HepG2 (cell line): Measurements from ENCODE around the gene BCL2L2. TPM values are rescaled to one million over a fixed set of nuclear protein-coding genes. Genes with fewer than 3 reads are reported as not detected.

ENCODE experiments used
- AKAP8 ChIP-seq: sonication (generic); formaldehyde crosslinking; IDR thresholded peaks from 2 replicates; pipeline ENCODE4 v1.5.1; 2020; ENCODE audit warnings: mild to moderate bottlenecking, missing genetic modification reagents
- ATAD3A ChIP-seq: sonication (generic); formaldehyde crosslinking; IDR thresholded peaks from 2 replicates; pipeline ENCODE4 v1.4.0; 2020; ENCODE audit warnings: missing genetic modification reagents
- HDAC1 ChIP-seq: sonication (generic); formaldehyde crosslinking; IDR thresholded peaks from 2 replicates; pipeline ENCODE4 v1.5.1; 2020; ENCODE audit warnings: mild to moderate bottlenecking, missing genetic modification reagents
- KDM1A ChIP-seq: IDR thresholded peaks from 2 replicates; pipeline ENCODE4 v1.6.1; 2016; ENCODE audit warnings: missing compliant biosample characterization
- KDM5B ChIP-seq: sonication (generic); formaldehyde crosslinking; IDR thresholded peaks from 2 replicates; pipeline ENCODE4 v1.4.0; 2020; ENCODE audit warnings: missing genetic modification reagents, mild to moderate bottlenecking, borderline replicate concordance
- KLF9 ChIP-seq: IDR thresholded peaks from 2 replicates; pipeline ENCODE4 v1.6.1; 2016; ENCODE audit warnings: low read depth
- MAZ ChIP-seq, 2 experiments: sonication (generic) in 1 of 2; formaldehyde crosslinking in 1 of 2; IDR thresholded peaks; 2 replicates each; pipeline versions ENCODE4 v1.5.0 to v1.6.1; 2012 to 2020; ENCODE audit warnings: low read depth in 2 of 2, mild to moderate bottlenecking in 2 of 2, borderline replicate concordance in 1 of 2, improper control_type of control experiment in 1 of 2, low read length in 1 of 2, missing genetic modification reagents in 1 of 2, moderate library complexity in 1 of 2
- MTF2 ChIP-seq: sonication (generic); formaldehyde crosslinking; IDR thresholded peaks from 2 replicates; pipeline ENCODE4 v1.5.0; 2020; ENCODE audit warnings: missing genetic modification reagents, borderline replicate concordance
- PPARG ChIP-seq: conservative IDR thresholded peaks from 2 replicates; pipeline ENCODE4 v1.6.1; 2016; ENCODE audit warnings: missing biosample characterization, missing genetic modification reagents
- TCF7 ChIP-seq: sonication (generic); IDR thresholded peaks from 2 replicates; pipeline ENCODE4 v1.6.1; 2016; ENCODE audit warnings: antibody characterized with exemption, low read depth
- TGIF2 ChIP-seq: IDR thresholded peaks from 2 replicates; pipeline ENCODE4 v1.6.1; 2016; ENCODE audit warnings: control low read depth, missing compliant biosample characterization
- TOPORS ChIP-seq: sonication (generic); formaldehyde crosslinking; IDR thresholded peaks from 2 replicates; pipeline ENCODE4 v1.8.0; 2023; ENCODE audit warnings: mild to moderate bottlenecking, missing genetic modification reagents
- ZNF333 ChIP-seq: sonication (generic); formaldehyde crosslinking; IDR thresholded peaks from 2 replicates; pipeline ENCODE4 v1.4.0; 2020; ENCODE audit warnings: mild to moderate bottlenecking, missing genetic modification reagents, borderline replicate concordance
- ZNF441 ChIP-seq: sonication (generic); formaldehyde crosslinking; IDR thresholded peaks from 2 replicates; pipeline ENCODE4 v1.7.0; 2021; ENCODE audit warnings: missing genetic modification reagents, borderline replicate concordance
- ZNF563 ChIP-seq: sonication (generic); formaldehyde crosslinking; IDR thresholded peaks from 2 replicates; pipeline ENCODE4 v1.8.0; 2022; ENCODE audit warnings: mild to moderate bottlenecking, moderate library complexity, missing genetic modification reagents
- polyA plus RNA-seq, 8 experiments: library from polyadenylated mRNA; depleted of rRNA in 3 of 8; stranded (reverse) in 7 of 8; unstranded in 1 of 8; fragments of >200 nt; fragmentation: Illumina TruSeq in 4 of 8; extraction: Trizol in 4 of 8; gene quantifications; 2 replicates each; pipeline versions ENCODE4 v1.2.1 to v1.2.3, GENCODE V29; 2011 to 2016; ENCODE audit warnings: low read depth in 4 of 8, missing spikeins in 1 of 8, mixed read lengths in 1 of 8; ENCODE audit not compliant: insufficient read depth in 1 of 8
- total RNA-seq, 5 experiments: library from RNA; depleted of rRNA; stranded (reverse); fragments of >200 nt; fragmentation: Illumina TruSeq; extraction: Trizol; gene quantifications; 2 replicates each; pipeline ENCODE4 v1.2.3, GENCODE V29; 2016; ENCODE audit warnings: low read depth in 1 of 5
- TF ChIP-seq, protein P1 (sequence below): sonication (generic); formaldehyde crosslinking; IDR thresholded peaks from 2 replicates; pipeline ENCODE4 v1.4.0; 2020; ENCODE audit warnings: missing genetic modification reagents
- TF ChIP-seq, protein P2 (sequence below): IDR thresholded peaks from 2 replicates; pipeline ENCODE4 v1.6.1; 2016; ENCODE audit warnings: missing compliant biosample characterization, missing genetic modification reagents, borderline replicate concordance
- TF ChIP-seq, protein P3 (sequence below): sonication (generic); formaldehyde crosslinking; IDR thresholded peaks from 2 replicates; pipeline ENCODE4 v1.8.0; 2022; ENCODE audit warnings: mild to moderate bottlenecking, missing genetic modification reagents, borderline replicate concordance
- TF ChIP-seq, protein P4 (sequence below): IDR thresholded peaks from 2 replicates; pipeline ENCODE4 v1.6.1; 2016; ENCODE audit warnings: low read depth, control low read depth
- TF ChIP-seq, protein P5 (sequence below): IDR thresholded peaks from 2 replicates; pipeline ENCODE4 v1.6.1; 2016; ENCODE audit warnings: missing compliant biosample characterization, missing genetic modification reagents, borderline replicate concordance

Gene BCL2L2
- total and polyA plus RNA-seq, 2 of the 13 experiments (the other 11 are each of a cell fraction or from before 2014, with no cell fraction given), result 28.1 to 49.8 TPM

DNA sequence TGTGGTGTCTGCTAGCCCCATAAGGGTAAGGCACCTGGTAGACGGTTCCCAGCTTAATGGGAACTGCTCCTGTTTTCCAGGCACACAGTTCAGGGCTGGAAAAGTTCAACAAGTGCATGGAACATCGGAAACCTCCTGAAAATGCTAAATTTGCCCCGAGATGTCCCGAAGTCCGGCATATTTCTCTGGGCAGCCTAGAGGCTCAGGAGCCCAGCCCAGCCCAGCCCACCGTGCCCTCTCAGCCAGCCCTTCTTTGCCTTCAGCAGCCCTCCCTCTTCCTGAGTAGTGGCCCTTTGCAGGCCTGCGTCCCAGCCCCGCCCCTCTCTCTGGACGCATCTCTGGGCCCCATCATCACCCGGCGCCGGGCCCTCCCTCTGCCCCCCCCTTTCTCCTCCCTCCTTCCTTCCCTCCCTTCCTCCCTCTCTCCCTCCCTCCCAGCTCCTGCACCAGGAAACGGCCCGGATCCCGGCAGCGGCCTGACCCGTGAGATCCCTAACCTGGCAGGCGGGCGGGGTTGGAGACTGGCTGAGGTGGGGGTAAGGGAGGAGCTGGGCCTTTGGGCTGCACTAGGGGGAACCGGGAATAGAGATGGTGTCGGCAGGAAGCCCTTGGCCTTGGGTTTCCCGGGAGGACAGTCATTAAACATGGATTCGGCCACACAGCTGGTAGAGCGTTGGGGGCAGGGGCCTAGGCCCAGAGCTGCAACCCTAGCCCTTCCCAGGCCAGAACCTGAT lies at the start of gene BCL2L2 (continued):
- TF ChIP-seq, protein P1, sequence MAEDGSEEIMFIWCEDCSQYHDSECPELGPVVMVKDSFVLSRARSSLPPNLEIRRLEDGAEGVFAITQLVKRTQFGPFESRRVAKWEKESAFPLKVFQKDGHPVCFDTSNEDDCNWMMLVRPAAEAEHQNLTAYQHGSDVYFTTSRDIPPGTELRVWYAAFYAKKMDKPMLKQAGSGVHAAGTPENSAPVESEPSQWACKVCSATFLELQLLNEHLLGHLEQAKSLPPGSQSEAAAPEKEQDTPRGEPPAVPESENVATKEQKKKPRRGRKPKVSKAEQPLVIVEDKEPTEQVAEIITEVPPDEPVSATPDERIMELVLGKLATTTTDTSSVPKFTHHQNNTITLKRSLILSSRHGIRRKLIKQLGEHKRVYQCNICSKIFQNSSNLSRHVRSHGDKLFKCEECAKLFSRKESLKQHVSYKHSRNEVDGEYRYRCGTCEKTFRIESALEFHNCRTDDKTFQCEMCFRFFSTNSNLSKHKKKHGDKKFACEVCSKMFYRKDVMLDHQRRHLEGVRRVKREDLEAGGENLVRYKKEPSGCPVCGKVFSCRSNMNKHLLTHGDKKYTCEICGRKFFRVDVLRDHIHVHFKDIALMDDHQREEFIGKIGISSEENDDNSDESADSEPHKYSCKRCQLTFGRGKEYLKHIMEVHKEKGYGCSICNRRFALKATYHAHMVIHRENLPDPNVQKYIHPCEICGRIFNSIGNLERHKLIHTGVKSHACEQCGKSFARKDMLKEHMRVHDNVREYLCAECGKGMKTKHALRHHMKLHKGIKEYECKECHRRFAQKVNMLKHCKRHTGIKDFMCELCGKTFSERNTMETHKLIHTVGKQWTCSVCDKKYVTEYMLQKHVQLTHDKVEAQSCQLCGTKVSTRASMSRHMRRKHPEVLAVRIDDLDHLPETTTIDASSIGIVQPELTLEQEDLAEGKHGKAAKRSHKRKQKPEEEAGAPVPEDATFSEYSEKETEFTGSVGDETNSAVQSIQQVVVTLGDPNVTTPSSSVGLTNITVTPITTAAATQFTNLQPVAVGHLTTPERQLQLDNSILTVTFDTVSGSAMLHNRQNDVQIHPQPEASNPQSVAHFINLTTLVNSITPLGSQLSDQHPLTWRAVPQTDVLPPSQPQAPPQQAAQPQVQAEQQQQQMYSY (CRISPR knock-in tag), result 0 out of 2 replicates have a peak, but pooled peaks have one; percentile 10
- TF ChIP-seq ZNF563 (CRISPR knock-in tag), result peak; percentile 97
- TF ChIP-seq AKAP8 (CRISPR knock-in tag), result no peak; the same call in 1 of the 2 replicates
- TF ChIP-seq, protein P2, sequence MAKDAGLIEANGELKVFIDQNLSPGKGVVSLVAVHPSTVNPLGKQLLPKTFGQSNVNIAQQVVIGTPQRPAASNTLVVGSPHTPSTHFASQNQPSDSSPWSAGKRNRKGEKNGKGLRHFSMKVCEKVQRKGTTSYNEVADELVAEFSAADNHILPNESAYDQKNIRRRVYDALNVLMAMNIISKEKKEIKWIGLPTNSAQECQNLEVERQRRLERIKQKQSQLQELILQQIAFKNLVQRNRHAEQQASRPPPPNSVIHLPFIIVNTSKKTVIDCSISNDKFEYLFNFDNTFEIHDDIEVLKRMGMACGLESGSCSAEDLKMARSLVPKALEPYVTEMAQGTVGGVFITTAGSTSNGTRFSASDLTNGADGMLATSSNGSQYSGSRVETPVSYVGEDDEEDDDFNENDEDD, result peak; percentile 7
- peak; percentile 63; the same call in 1 of the 2 replicates for TF ChIP-seq ZNF333 (CRISPR knock-in tag)
- TF ChIP-seq TOPORS, result peak; percentile 81; the same call in 1 of the 2 replicates
- TF ChIP-seq MTF2 (CRISPR knock-in tag), result no peak
- TF ChIP-seq, protein P3, sequence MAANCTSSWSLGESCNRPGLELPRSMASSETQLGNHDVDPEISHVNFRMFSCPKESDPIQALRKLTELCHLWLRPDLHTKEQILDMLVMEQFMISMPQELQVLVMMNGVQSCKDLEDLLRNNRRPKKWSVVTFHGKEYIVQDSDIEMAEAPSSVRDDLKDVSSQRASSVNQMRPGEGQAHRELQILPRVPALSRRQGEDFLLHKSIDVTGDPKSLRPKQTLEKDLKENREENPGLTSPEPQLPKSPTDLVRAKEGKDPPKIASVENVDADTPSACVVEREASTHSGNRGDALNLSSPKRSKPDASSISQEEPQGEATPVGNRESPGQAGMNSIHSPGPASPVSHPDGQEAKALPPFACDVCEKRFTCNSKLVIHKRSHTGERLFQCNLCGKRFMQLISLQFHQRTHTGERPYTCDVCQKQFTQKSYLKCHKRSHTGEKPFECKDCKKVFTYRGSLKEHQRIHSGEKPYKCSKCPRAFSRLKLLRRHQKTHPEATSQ, result peak; percentile 92; the same call in 1 of the 2 replicates
- TF ChIP-seq, protein P4, sequence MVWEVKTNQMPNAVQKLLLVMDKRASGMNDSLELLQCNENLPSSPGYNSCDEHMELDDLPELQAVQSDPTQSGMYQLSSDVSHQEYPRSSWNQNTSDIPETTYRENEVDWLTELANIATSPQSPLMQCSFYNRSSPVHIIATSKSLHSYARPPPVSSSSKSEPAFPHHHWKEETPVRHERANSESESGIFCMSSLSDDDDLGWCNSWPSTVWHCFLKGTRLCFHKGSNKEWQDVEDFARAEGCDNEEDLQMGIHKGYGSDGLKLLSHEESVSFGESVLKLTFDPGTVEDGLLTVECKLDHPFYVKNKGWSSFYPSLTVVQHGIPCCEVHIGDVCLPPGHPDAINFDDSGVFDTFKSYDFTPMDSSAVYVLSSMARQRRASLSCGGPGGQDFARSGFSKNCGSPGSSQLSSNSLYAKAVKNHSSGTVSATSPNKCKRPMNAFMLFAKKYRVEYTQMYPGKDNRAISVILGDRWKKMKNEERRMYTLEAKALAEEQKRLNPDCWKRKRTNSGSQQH (CRISPR knock-in tag), result peak; percentile 92
- TF ChIP-seq ATAD3A, result peak; percentile 76; the same call in 1 of the 2 replicates
- peak; percentile 56; the same call in 1 of the 2 replicates for TF ChIP-seq TGIF2
- no peak for TF ChIP-seq HDAC1
- peak; percentile 90 for TF ChIP-seq ZNF441 (CRISPR knock-in tag)
- TF ChIP-seq KDM1A (CRISPR knock-in tag), result peak; percentile 60; the same call in 1 of the 2 replicates
- peak; percentile 99 for TF ChIP-seq KDM5B (CRISPR knock-in tag)
- TF ChIP-seq, protein P5, sequence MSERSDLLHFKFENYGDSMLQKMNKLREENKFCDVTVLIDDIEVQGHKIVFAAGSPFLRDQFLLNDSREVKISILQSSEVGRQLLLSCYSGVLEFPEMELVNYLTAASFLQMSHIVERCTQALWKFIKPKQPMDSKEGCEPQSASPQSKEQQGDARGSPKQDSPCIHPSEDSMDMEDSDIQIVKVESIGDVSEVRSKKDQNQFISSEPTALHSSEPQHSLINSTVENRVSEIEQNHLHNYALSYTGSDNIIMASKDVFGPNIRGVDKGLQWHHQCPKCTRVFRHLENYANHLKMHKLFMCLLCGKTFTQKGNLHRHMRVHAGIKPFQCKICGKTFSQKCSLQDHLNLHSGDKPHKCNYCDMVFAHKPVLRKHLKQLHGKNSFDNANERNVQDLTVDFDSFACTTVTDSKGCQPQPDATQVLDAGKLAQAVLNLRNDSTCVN, result peak; percentile 79; the same call in 1 of the 2 replicates
- TF ChIP-seq PPARG (CRISPR knock-in tag), result peak; percentile 95
- TF ChIP-seq MAZ (IDR thresholded peaks at IDR 0.05; ENCODE audit: borderline replicate concordance, low read depth, low read length), result peak; percentile 100
- peak; percentile 100 for TF ChIP-seq MAZ (CRISPR knock-in tag; IDR thresholded peaks at IDR 0.05; ENCODE audit: low read depth)
- peak; percentile 70; the same call in 1 of the 2 replicates for TF ChIP-seq KLF9 (CRISPR knock-in tag)
- TF ChIP-seq TCF7, result no peak
